GM12872 (cell line): ENCODE measurements around the gene BNIP3.

Source experiments
- CTCF ChIP-seq: IDR thresholded peaks from 3 replicates; pipeline ENCODE4 v1.5.1; 2011; ENCODE audit warnings: low read depth, mild to moderate bottlenecking, low read length, moderate library complexity; ENCODE audit not compliant: insufficient read depth

Gene BNIP3

GRCh38 chr10:131929122-131929845 is 52.4 kb downstream of the BNIP3 start:
- TF ChIP-seq CTCF: no peak

GRCh38 chr10:131928248-131929095 is 53.3 kb downstream of the BNIP3 start:
- TF ChIP-seq CTCF: no peak

GRCh38 chr10:131926743-131927595 is 54.8 kb downstream of the BNIP3 start:
- TF ChIP-seq CTCF: no peak

- no peak for TF ChIP-seq CTCF
These were observed 55.5 kb downstream of the BNIP3 start for GRCh38 chr10:131926253-131926652.

GRCh38 chr10:131925716-131926115 is 56.0 kb downstream of the BNIP3 start:
- no peak for TF ChIP-seq CTCF

GRCh38 chr10:131925011-131925649 is 56.6 kb downstream of the BNIP3 start:
- no peak for TF ChIP-seq CTCF
